WTC11 (cell line): Measurements from ENCODE around the gene MUC3A. TPM values are rescaled to one million over a fixed set of nuclear protein-coding genes. Genes with fewer than 3 reads are reported as not detected.

Experiments
- ATAC-seq: fragments of 200-7000 bp; cut with Tn5 transposase; 2 replicates; pipeline ENCODE4 v1.10.0; 2021; ENCODE audit warnings: mild to moderate bottlenecking, moderate library complexity
- CTCF ChIA-PET: fragments of 300-600 bp; sonication (Branson Sonifier 250); formaldehyde crosslinking; loops from one replicate; lab custom pipeline; 2021; ENCODE audit warnings: antibody characterized with exemption; lab: Charles Lee
- POLR2A ChIA-PET: fragments of 350-600 bp; sonication (Branson Sonifier 250); formaldehyde crosslinking; loops from one replicate; lab custom pipeline; 2021; ENCODE audit warnings: antibody characterized with exemption; lab: Charles Lee
- DNase-seq: peaks from one replicate; pipeline ENCODE4 v3.0.0; 2021; ENCODE audit warnings: low spot score
- H3K27ac Mint-ChIP-seq: 2 replicates; pipeline ENCODE4 v1.8.0; 2021; ENCODE audit warnings: mixed read lengths
- H3K27me3 Mint-ChIP-seq: 2 replicates; pipeline ENCODE4 v1.8.0; 2021; ENCODE audit warnings: low read depth, mild to moderate bottlenecking, moderate library complexity, mixed read lengths
- H3K36me3 Mint-ChIP-seq: 2 replicates; pipeline ENCODE4 v1.8.0; 2021; ENCODE audit warnings: mixed read lengths
- H3K4me1 Mint-ChIP-seq: 2 replicates; pipeline ENCODE4 v1.8.0; 2022; ENCODE audit warnings: mixed read lengths
- H3K4me3 Mint-ChIP-seq: 2 replicates; pipeline ENCODE4 v1.8.0; 2021; ENCODE audit warnings: mild to moderate bottlenecking, moderate library complexity, mixed read lengths
- H3K9me3 Mint-ChIP-seq: 2 replicates; pipeline ENCODE4 v1.8.0; 2021; ENCODE audit warnings: mixed read lengths
- ATF2 ChIP-seq: sonication (generic); formaldehyde crosslinking; IDR thresholded peaks from 2 replicates; pipeline ENCODE4 v1.8.1; 2022; ENCODE audit warnings: low read depth, missing genetic modification reagents, borderline replicate concordance
- ATF6 ChIP-seq: sonication (generic); formaldehyde crosslinking; IDR thresholded peaks from 2 replicates; pipeline ENCODE4 v1.8.1; 2023; ENCODE audit warnings: mild to moderate bottlenecking, missing genetic modification reagents
- CREB1 ChIP-seq: sonication (generic); formaldehyde crosslinking; IDR thresholded peaks from 2 replicates; pipeline ENCODE4 v1.8.0; 2023; ENCODE audit warnings: mild to moderate bottlenecking, missing genetic modification reagents
- CTCF ChIP-seq: fragments of 200-600 bp; IDR thresholded peaks from 2 replicates; pipeline ENCODE4 v1.8.0; 2022; ENCODE audit warnings: antibody characterized with exemption
- E2F1 ChIP-seq: sonication (generic); formaldehyde crosslinking; IDR thresholded peaks from 2 replicates; pipeline ENCODE4 v1.8.0; 2022; ENCODE audit warnings: mild to moderate bottlenecking, missing genetic modification reagents
- E2F4 ChIP-seq: sonication (generic); formaldehyde crosslinking; IDR thresholded peaks from 2 replicates; pipeline ENCODE4 v1.8.1; 2022; ENCODE audit warnings: low read depth, mild to moderate bottlenecking, moderate library complexity, missing genetic modification reagents, borderline replicate concordance
- FOXJ3 ChIP-seq: sonication (generic); formaldehyde crosslinking; IDR thresholded peaks from 2 replicates; pipeline ENCODE4 v1.9.0; 2021; ENCODE audit warnings: missing genetic modification reagents, mild to moderate bottlenecking, borderline replicate concordance
- GABPB1 ChIP-seq: sonication (generic); formaldehyde crosslinking; IDR thresholded peaks from 2 replicates; pipeline ENCODE4 v1.8.1; 2023; ENCODE audit warnings: mild to moderate bottlenecking, missing genetic modification reagents
- JAZF1 ChIP-seq: fragments of 250-450 bp; sonication (Bioruptor Pico); IDR thresholded peaks from 2 replicates; pipeline ENCODE4 v1.9.0; 2021; ENCODE audit warnings: moderate library complexity, mild to moderate bottlenecking, inconsistent platforms
- JUN ChIP-seq: sonication (generic); formaldehyde crosslinking; IDR thresholded peaks from 2 replicates; pipeline ENCODE4 v1.8.0; 2023; ENCODE audit warnings: mild to moderate bottlenecking, missing genetic modification reagents
- RELA ChIP-seq: sonication (generic); formaldehyde crosslinking; IDR thresholded peaks from 2 replicates; pipeline ENCODE4 v1.8.1; 2022; ENCODE audit warnings: missing genetic modification reagents, mild to moderate bottlenecking, borderline replicate concordance
- SP1 ChIP-seq: sonication (generic); formaldehyde crosslinking; conservative IDR thresholded peaks from 2 replicates; pipeline ENCODE4 v1.8.1; 2022; ENCODE audit warnings: missing genetic modification reagents
- TP53 ChIP-seq: sonication (generic); formaldehyde crosslinking; IDR thresholded peaks from 2 replicates; pipeline ENCODE4 v1.8.1; 2023; ENCODE audit warnings: mild to moderate bottlenecking, missing genetic modification reagents
- ZBTB43 ChIP-seq: sonication (generic); formaldehyde crosslinking; IDR thresholded peaks from 2 replicates; pipeline ENCODE4 v1.8.1; 2023; ENCODE audit warnings: mild to moderate bottlenecking, missing genetic modification reagents
- ZNF121 ChIP-seq: sonication (generic); formaldehyde crosslinking; IDR thresholded peaks from 2 replicates; pipeline ENCODE4 v1.8.0; 2023; ENCODE audit warnings: missing genetic modification reagents
- ZNF263 ChIP-seq: sonication (generic); formaldehyde crosslinking; IDR thresholded peaks from 2 replicates; pipeline ENCODE4 v1.8.1; 2022; ENCODE audit warnings: low read depth, mild to moderate bottlenecking, moderate library complexity, missing genetic modification reagents
- ZNF281 ChIP-seq: sonication (generic); formaldehyde crosslinking; IDR thresholded peaks from 2 replicates; pipeline ENCODE4 v1.8.0; 2023; ENCODE audit warnings: mild to moderate bottlenecking, missing genetic modification reagents
- ZNF396 ChIP-seq: fragments of 250-450 bp; sonication (Bioruptor Pico); IDR thresholded peaks from 2 replicates; pipeline ENCODE4 v1.8.0; 2021; ENCODE audit warnings: mild to moderate bottlenecking, moderate library complexity, borderline replicate concordance
- ZNF532 ChIP-seq: fragments of 250-450 bp; sonication (Bioruptor Pico); IDR thresholded peaks from 2 replicates; pipeline ENCODE4 v1.9.0; 2021; ENCODE audit warnings: mild to moderate bottlenecking, borderline replicate concordance
- total RNA-seq: library from RNA; stranded (reverse); gene quantifications from 3 replicates; pipeline ENCODE4 v1.2.3, GENCODE V29; 2021

MUC3A gene
- total RNA-seq, 1 experiment from 2014 or later, result 50.6 TPM

GRCh38 chr7:100966542-100967291, 17.4 kb downstream of the MUC3A start:
- ChIA-PET CTCF (interaction anchor here (0.7 to 2.0 kb wide), 20 partner anchors 8 to 177 kb away, joined by 3 to 27 read pairs (median 9); partner anchors contain the start of genes ACHE, MUC17, SERPINE1 and SLC12A9), POLR2A (interaction anchor here (1.0 kb wide), 1 partner anchor 50 kb away, joined by 3 read pairs; no protein-coding TSS in a partner anchor)
- TF ChIP-seq E2F4 (CRISPR knock-in tag) (no peak), ZBTB43 (CRISPR knock-in tag) (peak; percentile 5; the same call in 1 of the 2 replicates), GABPB1 (CRISPR knock-in tag) (no peak), JUN (CRISPR knock-in tag) (no peak), E2F1 (CRISPR knock-in tag) (no peak), ZNF532 (CRISPR knock-in tag) (no peak), ZNF396 (CRISPR knock-in tag) (no peak), JAZF1 (CRISPR knock-in tag) (no peak), ZNF121 (CRISPR knock-in tag) (peak; percentile 38; the same call in 1 of the 2 replicates), FOXJ3 (no peak), CTCF (no peak), ZNF281 (CRISPR knock-in tag) (0 out of 2 replicates have a peak, but pooled peaks have one; percentile 61), TP53 (no peak), ZNF263 (CRISPR knock-in tag) (no peak), ATF6 (CRISPR knock-in tag) (no peak), SP1 (no peak), RELA (CRISPR knock-in tag) (no peak), ATF2 (CRISPR knock-in tag) (no peak), CREB1 (0 out of 2 replicates have a peak, but pooled peaks have one; percentile 18)
- peak overlapping the region; percentile 79 for H3K4me3 Mint-ChIP-seq
- H3K27me3 Mint-ChIP-seq, result peaks cover 30% of the 10 kb centered on the region
- H3K27ac Mint-ChIP-seq, result no peak overlapping the region
- ATAC-seq (no peak; the same call in 1 of the 2 replicates), DNase-seq (peak; percentile 39)
- H3K9me3 Mint-ChIP-seq, result no peaks in the 10 kb centered on the region
- H3K4me1 Mint-ChIP-seq, result peaks cover 42% of the 10 kb centered on the region
- peaks cover 5% of the 10 kb centered on the region; the same call in 1 of the 2 replicates for H3K36me3 Mint-ChIP-seq
